ENCODE data around the gene KCND3. TPM values are rescaled to one million over a fixed set of nuclear protein-coding genes. Genes with fewer than 3 reads are reported as not detected.

The KCND3 gene
- polyA plus RNA-seq, 1 donor, result 1.8 TPM

GRCh38 chr1:111729271-111729921 lies 260.1 kb downstream of the KCND3 start:
- DNase-seq, result no peak

DNA sequence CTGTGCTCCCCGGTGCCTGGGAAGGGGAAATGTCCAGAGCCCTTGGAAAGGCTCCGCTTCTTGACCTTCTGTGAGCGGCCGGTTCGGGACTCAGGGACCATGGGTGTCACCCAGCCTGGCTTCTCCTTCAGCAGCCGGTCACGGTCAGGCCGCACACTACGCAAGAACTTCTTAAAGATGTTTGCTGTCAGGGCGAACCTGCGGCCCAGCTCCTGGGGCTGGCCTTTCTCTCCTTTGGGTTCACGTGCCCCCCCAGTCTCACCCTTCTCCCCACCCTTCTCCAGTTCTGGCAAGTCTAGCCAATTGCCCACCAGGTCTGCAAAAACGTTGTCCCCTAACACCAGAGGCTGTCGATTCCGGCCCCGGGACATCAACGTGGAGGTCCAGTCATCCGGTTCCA lies 262.4 kb downstream of the KCND3 start:
- DNase-seq, result no peak

DNA sequence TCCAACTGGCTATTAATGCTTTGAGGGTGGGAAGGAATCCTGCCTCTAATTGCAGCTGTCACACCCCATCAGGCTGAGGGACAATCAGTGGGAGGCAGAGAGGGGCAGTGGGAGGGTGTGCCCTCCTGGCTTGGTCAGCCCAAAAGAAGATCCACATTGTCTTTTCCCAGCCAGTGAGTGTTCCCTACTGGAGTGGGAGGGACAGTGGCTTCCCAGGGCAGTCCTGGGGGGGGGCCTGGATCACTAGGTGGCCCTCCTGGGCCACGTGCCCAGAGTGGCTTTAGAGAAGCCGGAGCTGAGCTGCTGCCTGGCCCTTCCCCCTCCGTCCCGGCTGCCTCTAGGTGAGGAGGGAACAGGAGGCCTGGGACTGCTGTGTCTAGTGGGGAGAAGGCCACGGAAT lies 264.3 kb downstream of the KCND3 start:
- DNase-seq, result no peak

DNA sequence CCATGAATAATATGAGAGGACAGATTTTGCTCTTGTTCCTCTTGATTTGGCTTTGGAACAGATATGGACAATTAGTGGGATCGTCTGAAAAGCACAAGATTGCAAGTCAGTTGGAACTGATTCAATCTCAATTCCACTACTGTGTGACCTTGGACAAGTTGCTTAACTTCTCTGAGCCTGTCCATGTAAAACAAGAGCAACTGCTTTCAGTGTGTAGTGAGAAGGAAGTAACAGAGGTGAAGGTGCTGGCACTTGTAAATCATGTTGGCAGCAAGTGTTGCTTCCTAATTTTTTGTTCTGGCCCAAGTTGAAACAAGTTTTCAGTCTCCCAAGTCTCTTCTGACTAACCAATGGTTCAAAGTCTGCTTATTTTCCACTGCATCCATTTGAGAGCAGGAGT lies 265.6 kb downstream of the KCND3 start:
- no peak for DNase-seq

DNA sequence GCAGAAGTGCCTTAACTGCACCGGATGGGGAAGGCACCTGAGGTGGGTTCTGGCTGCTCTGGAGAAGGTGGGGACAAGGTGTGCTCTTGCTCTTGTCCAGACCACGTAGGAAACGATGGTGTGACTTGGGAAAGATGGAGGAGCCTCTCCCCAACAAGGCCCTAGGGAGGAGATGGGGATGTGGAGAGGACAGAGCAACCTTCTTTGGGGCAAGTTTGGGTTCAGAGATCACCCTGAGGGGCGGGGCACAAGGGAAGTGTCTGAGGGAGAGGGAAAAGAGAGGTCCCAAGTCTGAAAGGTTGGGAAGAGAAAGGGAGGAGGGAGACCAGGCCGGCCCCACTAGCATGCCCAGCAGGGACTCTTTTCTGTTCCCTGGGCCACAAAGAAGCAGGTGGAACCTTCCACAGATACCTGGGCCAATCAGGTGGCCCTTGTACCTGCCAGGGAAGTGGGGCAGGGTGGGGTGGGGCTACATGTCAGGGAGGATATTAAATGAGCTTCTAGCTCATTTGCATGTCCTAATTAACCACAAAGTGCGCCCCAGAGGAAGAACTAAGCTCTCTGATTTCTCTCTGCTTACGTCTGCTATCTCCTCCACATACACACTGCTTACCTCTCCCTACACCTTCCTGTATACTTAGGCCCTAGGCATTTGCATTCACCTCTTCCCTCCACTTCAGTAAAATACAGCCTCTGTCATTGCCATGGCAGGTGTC lies 266.2 kb downstream of the KCND3 start:
- no peak for DNase-seq

DNA sequence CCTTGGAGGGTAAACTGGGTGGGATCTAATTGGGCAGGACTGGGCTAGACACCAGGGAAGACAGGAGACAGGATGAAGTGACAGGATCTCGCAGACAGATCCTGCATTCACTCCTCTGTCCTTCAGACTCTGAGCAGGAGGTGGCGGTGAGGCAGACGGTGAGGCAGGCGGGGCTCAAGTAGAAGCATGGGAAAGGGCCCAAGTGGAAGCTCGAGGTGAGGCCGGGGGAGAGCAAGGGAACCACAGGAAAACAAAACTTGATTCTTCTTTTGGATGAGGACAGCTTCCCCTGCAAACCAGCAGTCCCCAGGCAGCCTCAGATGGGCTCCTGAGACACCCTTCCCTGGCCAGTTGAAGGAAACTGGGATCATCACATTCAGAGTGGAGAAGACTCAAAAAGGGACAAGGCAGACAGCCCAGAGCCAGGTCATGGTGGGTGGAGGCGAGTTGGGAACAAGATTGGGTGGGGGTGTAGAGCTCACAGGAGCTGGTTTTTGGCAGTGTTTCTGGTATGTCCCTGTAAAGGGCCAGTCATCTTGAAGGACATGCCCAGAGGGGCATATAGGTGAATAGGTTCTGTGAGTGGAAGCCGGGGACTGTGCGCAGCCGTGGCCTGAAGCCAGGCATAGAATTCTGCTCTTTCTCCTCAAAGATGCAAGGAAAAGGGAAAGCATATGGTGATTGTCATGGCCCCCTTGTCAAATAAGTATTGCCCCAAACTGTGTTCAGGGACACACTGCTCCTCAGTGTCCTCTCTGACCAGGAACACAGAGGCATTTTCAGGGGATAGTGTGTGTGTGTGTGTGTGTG lies 268.3 kb downstream of the KCND3 start:
- no peak for DNase-seq

Other genes starting within 250 kb of the KCND3 start
- 26.7 TPM for gene DDX20, start 233.8 kb downstream of the KCND3 start, polyA plus RNA-seq (ENCODE audit: insufficient read length)